NCI-H146 (cell line): Measurements from ENCODE around the gene TMC1.

Experiments used
- DNase-seq: peaks from one replicate; lab custom pipeline; 2025; lab: John Stamatoyannopoulos, UW

TMC1 gene

GRCh38 chr9:72681283-72681630 is 159.8 kb downstream of the TMC1 start:
- no peak for DNase-seq

- no peak for DNase-seq
Observed at GRCh38 chr9:72684615-72685014, 163.2 kb downstream of the TMC1 start.

GRCh38 chr9:72685911-72686310 is 164.5 kb downstream of the TMC1 start:
- DNase-seq = no peak

GRCh38 chr9:72687331-72687730 is 165.9 kb downstream of the TMC1 start:
- DNase-seq = no peak

- no peak for DNase-seq
Observed at GRCh38 chr9:72691671-72692070, 170.3 kb downstream of the TMC1 start.

- DNase-seq = no peak
Observed at GRCh38 chr9:72695365-72695764, 174.0 kb downstream of the TMC1 start.

GRCh38 chr9:72696511-72696910 is 175.1 kb downstream of the TMC1 start:
- no peak for DNase-seq

- no peak for DNase-seq
Observed at GRCh38 chr9:72701510-72701909, 180.1 kb downstream of the TMC1 start.

GRCh38 chr9:72703574-72703973 is 182.2 kb downstream of the TMC1 start:
- no peak for DNase-seq

- no peak for DNase-seq
Observed at GRCh38 chr9:72704688-72705375, 183.4 kb downstream of the TMC1 start.

- no peak for DNase-seq
Observed at GRCh38 chr9:72718503-72718902, 197.1 kb downstream of the TMC1 start.

- no peak for DNase-seq
Observed at GRCh38 chr9:72721067-72721466, 199.7 kb downstream of the TMC1 start.

- DNase-seq = no peak
Observed at GRCh38 chr9:72726947-72727346, 205.5 kb downstream of the TMC1 start.

GRCh38 chr9:72728031-72728770 is 206.8 kb downstream of the TMC1 start:
- no peak for DNase-seq

- no peak for DNase-seq
Observed at GRCh38 chr9:72733895-72734294, 212.5 kb downstream of the TMC1 start.

- no peak for DNase-seq
Observed at GRCh38 chr9:72734631-72735030, 213.2 kb downstream of the TMC1 start.

GRCh38 chr9:72743836-72744235 is 222.4 kb downstream of the TMC1 start:
- DNase-seq = no peak

GRCh38 chr9:72749276-72749675 is 227.9 kb downstream of the TMC1 start:
- DNase-seq = no peak

- DNase-seq = no peak
Observed at GRCh38 chr9:72751541-72751940, 230.1 kb downstream of the TMC1 start.

GRCh38 chr9:72753266-72753893 is 232.0 kb downstream of the TMC1 start:
- no peak for DNase-seq

GRCh38 chr9:72755836-72756235 is 234.4 kb downstream of the TMC1 start:
- no peak for DNase-seq

GRCh38 chr9:72758944-72759343 is 237.5 kb downstream of the TMC1 start:
- no peak for DNase-seq

- no peak for DNase-seq
Observed at GRCh38 chr9:72763022-72763421, 241.6 kb downstream of the TMC1 start.
